WTC11 (cell line): ENCODE measurements around the gene EFCAB8. TPM values are rescaled to one million over a fixed set of nuclear protein-coding genes. Genes with fewer than 3 reads are reported as not detected.
A peak's percentile ranks its signal among the peaks of the same experiment; 100 is the strongest.

ENCODE experiments used
- ATAC-seq: fragments of 200-7000 bp; cut with Tn5 transposase; 2 replicates; pipeline ENCODE4 v1.10.0; 2021; ENCODE audit warnings: mild to moderate bottlenecking, moderate library complexity
- CTCF ChIA-PET: fragments of 300-600 bp; sonication (Branson Sonifier 250); formaldehyde crosslinking; loops from one replicate; lab custom pipeline; 2021; ENCODE audit warnings: antibody characterized with exemption; lab: Charles Lee
- POLR2A ChIA-PET: fragments of 350-600 bp; sonication (Branson Sonifier 250); formaldehyde crosslinking; loops from one replicate; lab custom pipeline; 2021; ENCODE audit warnings: antibody characterized with exemption; lab: Charles Lee
- DNase-seq: peaks from one replicate; pipeline ENCODE4 v3.0.0; 2021; ENCODE audit warnings: low spot score
- H3K27ac Mint-ChIP-seq: 2 replicates; pipeline ENCODE4 v1.8.0; 2021; ENCODE audit warnings: mixed read lengths
- H3K27me3 Mint-ChIP-seq: 2 replicates; pipeline ENCODE4 v1.8.0; 2021; ENCODE audit warnings: low read depth, mild to moderate bottlenecking, moderate library complexity, mixed read lengths
- H3K36me3 Mint-ChIP-seq: 2 replicates; pipeline ENCODE4 v1.8.0; 2021; ENCODE audit warnings: mixed read lengths
- H3K4me1 Mint-ChIP-seq: 2 replicates; pipeline ENCODE4 v1.8.0; 2022; ENCODE audit warnings: mixed read lengths
- H3K4me3 Mint-ChIP-seq: 2 replicates; pipeline ENCODE4 v1.8.0; 2021; ENCODE audit warnings: mild to moderate bottlenecking, moderate library complexity, mixed read lengths
- H3K9me3 Mint-ChIP-seq: 2 replicates; pipeline ENCODE4 v1.8.0; 2021; ENCODE audit warnings: mixed read lengths
- ATF6 ChIP-seq: sonication (generic); formaldehyde crosslinking; IDR thresholded peaks from 2 replicates; pipeline ENCODE4 v1.8.1; 2023; ENCODE audit warnings: mild to moderate bottlenecking, missing genetic modification reagents
- CBFB ChIP-seq: sonication (generic); formaldehyde crosslinking; IDR thresholded peaks from 2 replicates; pipeline ENCODE4 v1.8.1; 2022; ENCODE audit warnings: mild to moderate bottlenecking, low read depth, missing genetic modification reagents
- E2F1 ChIP-seq: sonication (generic); formaldehyde crosslinking; IDR thresholded peaks from 2 replicates; pipeline ENCODE4 v1.8.0; 2022; ENCODE audit warnings: mild to moderate bottlenecking, missing genetic modification reagents
- ESRRA ChIP-seq: sonication (generic); formaldehyde crosslinking; IDR thresholded peaks from 2 replicates; pipeline ENCODE4 v1.8.1; 2022; ENCODE audit warnings: mild to moderate bottlenecking, missing genetic modification reagents, borderline replicate concordance
- FOXP1 ChIP-seq: sonication (generic); formaldehyde crosslinking; IDR thresholded peaks from 2 replicates; pipeline ENCODE4 v1.8.0; 2022; ENCODE audit warnings: missing genetic modification reagents, mild to moderate bottlenecking, moderate library complexity, borderline replicate concordance
- HMGA2 ChIP-seq: fragments of 250-450 bp; sonication (Bioruptor Pico); IDR thresholded peaks from 2 replicates; pipeline ENCODE4 v1.4.0; 2021; ENCODE audit warnings: mild to moderate bottlenecking, moderate library complexity
- HMGXB4 ChIP-seq: sonication (generic); formaldehyde crosslinking; IDR thresholded peaks from 2 replicates; pipeline ENCODE4 v1.8.1; 2023; ENCODE audit warnings: mild to moderate bottlenecking, moderate library complexity, missing genetic modification reagents
- IRF2 ChIP-seq: sonication (generic); formaldehyde crosslinking; IDR thresholded peaks from 2 replicates; pipeline ENCODE4 v1.8.0; 2022; ENCODE audit warnings: low read depth, missing genetic modification reagents, borderline replicate concordance
- PRDM15 ChIP-seq: sonication (generic); formaldehyde crosslinking; IDR thresholded peaks from 2 replicates; pipeline ENCODE4 v1.8.0; 2022; ENCODE audit warnings: missing genetic modification reagents
- PRRX2 ChIP-seq: fragments of 250-450 bp; sonication (Bioruptor Pico); IDR thresholded peaks from 2 replicates; pipeline ENCODE4 v1.8.0; 2021; ENCODE audit warnings: mild to moderate bottlenecking
- TP53 ChIP-seq: sonication (generic); formaldehyde crosslinking; IDR thresholded peaks from 2 replicates; pipeline ENCODE4 v1.8.1; 2023; ENCODE audit warnings: mild to moderate bottlenecking, missing genetic modification reagents
- ZNF121 ChIP-seq: sonication (generic); formaldehyde crosslinking; IDR thresholded peaks from 2 replicates; pipeline ENCODE4 v1.8.0; 2023; ENCODE audit warnings: missing genetic modification reagents
- ZNF416 ChIP-seq: fragments of 250-450 bp; sonication (Bioruptor Pico); IDR thresholded peaks from 2 replicates; pipeline ENCODE4 v1.9.0; 2021; ENCODE audit warnings: mild to moderate bottlenecking, inconsistent platforms
- ZNF423 ChIP-seq: fragments of 250-450 bp; sonication (Bioruptor Pico); IDR thresholded peaks from 2 replicates; pipeline ENCODE4 v2.1.2; 2022; ENCODE audit warnings: mild to moderate bottlenecking, moderate library complexity
- total RNA-seq: library from RNA; stranded (reverse); gene quantifications from 3 replicates; pipeline ENCODE4 v1.2.3, GENCODE V29; 2021

EFCAB8 gene
- total RNA-seq, 1 experiment from 2014 or later = 0.17 TPM

- TF ChIP-seq ATF6 (CRISPR knock-in tag) (no peak), CBFB (CRISPR knock-in tag) (no peak), E2F1 (CRISPR knock-in tag) (no peak)
- TF ChIP-seq, all 79 proteins: peak for 0
Observed at GRCh38 chr20:32971703-32972161, 113.0 kb downstream of the EFCAB8 start (continued).

GRCh38 chr20:32972181-32973076 is 113.7 kb downstream of the EFCAB8 start:
- Mint-ChIP-seq H3K27me3 (no peaks in the 10 kb centered on the region; the same call in 1 of the 2 replicates), H3K4me1 (peaks cover 19% of the 10 kb centered on the region; the same call in 1 of the 2 replicates), H3K4me3 (no peak overlapping the region), H3K27ac (no peak overlapping the region; the same call in 1 of the 2 replicates), H3K36me3 (peaks cover 9% of the 10 kb centered on the region; the same call in 1 of the 2 replicates), H3K9me3 (peaks cover 12% of the 10 kb centered on the region)
- TF ChIP-seq ZNF121 (CRISPR knock-in tag) (peak; percentile 28; the same call in 1 of the 2 replicates), FOXP1 (CRISPR knock-in tag) (peak; percentile 18; the same call in 1 of the 2 replicates), CBFB (CRISPR knock-in tag) (no peak)
- ATAC-seq = peak; percentile 10; the same call in 1 of the 2 replicates
- DNase-seq = no peak
- POLR2A ChIA-PET = no interaction called here
- CTCF ChIA-PET = interaction anchor here (1.2 to 4.6 kb wide), 4 partner anchors 23 to 183 kb away, joined by 4 to 23 read pairs (median 5); no protein-coding TSS in a partner anchor

- no peaks in the 10 kb centered on the region; the same call in 1 of the 2 replicates for H3K27me3 Mint-ChIP-seq
- CTCF ChIA-PET = interaction anchor here (1.4 to 4.6 kb wide), 2 partner anchors 23 to 71 kb away, joined by 6 to 23 read pairs; no protein-coding TSS in a partner anchor
Observed at GRCh38 chr20:32973077-32973717, 114.5 kb downstream of the EFCAB8 start.

More at GRCh38 chr20:32973077-32973717, 114.5 kb downstream of the EFCAB8 start:
- DNase-seq = no peak
- no peak for ATAC-seq
- TF ChIP-seq IRF2 (CRISPR knock-in tag) (no peak), HMGXB4 (CRISPR knock-in tag) (no peak), ESRRA (no peak), HMGA2 (CRISPR knock-in tag) (no peak), ZNF423 (CRISPR knock-in tag) (no peak), PRRX2 (CRISPR knock-in tag) (no peak), ZNF416 (no peak), PRDM15 (no peak), TP53 (CRISPR knock-in tag) (no peak)
- Mint-ChIP-seq H3K36me3 (peaks cover 9% of the 10 kb centered on the region; the same call in 1 of the 2 replicates), H3K4me1 (peaks cover 22% of the 10 kb centered on the region; the same call in 1 of the 2 replicates), H3K4me3 (no peak overlapping the region), H3K27ac (no peak overlapping the region; the same call in 1 of the 2 replicates), H3K9me3 (peaks cover 12% of the 10 kb centered on the region)
- POLR2A ChIA-PET = no interaction called here
